ENCODE data around the gene STPG1.
"Not testable (repeated sequence)": the region's sequence is repeated elsewhere in the genome, so short reads cannot be mapped to it uniquely, and the experiment has no call there.

STPG1 gene

GRCh38 chr1:24451746-24452145 lies 38.2 kb upstream of the STPG1 start:
- H3K27ac ChIP-seq (ENCODE audit: low read length) = no peak overlapping the region
- no peak overlapping the region for H3K4me2 ChIP-seq (ENCODE audit: low read depth, low read length)
- no peaks in the 10 kb centered on the region for H3K36me3 ChIP-seq (replicated peaks; ENCODE audit: insufficient read depth, low read length)
- DNase-seq = no peak
- no peak overlapping the region for H2AFZ ChIP-seq (ENCODE audit: low read length)
- H3K79me2 ChIP-seq (ENCODE audit: low read length) = no peaks in the 10 kb centered on the region
- no peak overlapping the region for H3K4me3 ChIP-seq (ENCODE audit: low read length)
- TF ChIP-seq EZH2 (optimal IDR thresholded peaks at IDR 0.05; ENCODE audit: low read depth, low read length) = no peak
- no peak overlapping the region for H3K9ac ChIP-seq (ENCODE audit: low read length)
- H3K27me3 ChIP-seq (replicated peaks; ENCODE audit: insufficient read depth, low read length) = no peaks in the 10 kb centered on the region
- H4K20me1 ChIP-seq (ENCODE audit: insufficient read depth, low read length) = no peaks in the 10 kb centered on the region
- H3K9me2 ChIP-seq (replicated peaks; ENCODE audit: insufficient read depth, low read length) = no peaks in the 10 kb centered on the region
- no peaks in the 10 kb centered on the region for H3K4me1 ChIP-seq (ENCODE audit: low read length)
- H3K9me3 ChIP-seq (replicated peaks; ENCODE audit: insufficient read depth, low read length) = no peaks in the 10 kb centered on the region
- H3F3A ChIP-seq (ENCODE audit: insufficient read depth, low read length) = no peaks in the 10 kb centered on the region

GRCh38 chr1:24450857-24451397 lies 37.3 kb upstream of the STPG1 start:
- Histone ChIP-seq H3K4me3 (ENCODE audit: low read length) (no peak overlapping the region), H4K20me1 (ENCODE audit: insufficient read depth, low read length) (no peaks in the 10 kb centered on the region), H3K27ac (ENCODE audit: low read length) (no peak overlapping the region), H3F3A (ENCODE audit: insufficient read depth, low read length) (no peaks in the 10 kb centered on the region), H3K79me2 (ENCODE audit: low read length) (no peaks in the 10 kb centered on the region), H3K4me1 (ENCODE audit: low read length) (no peaks in the 10 kb centered on the region), H3K9me3 (replicated peaks; ENCODE audit: insufficient read depth, low read length) (no peaks in the 10 kb centered on the region), H3K27me3 (replicated peaks; ENCODE audit: insufficient read depth, low read length) (no peaks in the 10 kb centered on the region), H3K9ac (ENCODE audit: low read length) (no peak overlapping the region), H3K4me2 (ENCODE audit: low read depth, low read length) (no peak overlapping the region), H3K9me2 (replicated peaks; ENCODE audit: insufficient read depth, low read length) (no peaks in the 10 kb centered on the region), H2AFZ (ENCODE audit: low read length) (no peak overlapping the region), H3K36me3 (replicated peaks; ENCODE audit: insufficient read depth, low read length) (no peaks in the 10 kb centered on the region)
- TF ChIP-seq EZH2phosphoT487 (IDR thresholded peaks at IDR 0.05; ENCODE audit: low read length) (no peak), EZH2 (optimal IDR thresholded peaks at IDR 0.05; ENCODE audit: low read depth, low read length) (no peak), CTCF (IDR thresholded peaks at IDR 0.05; ENCODE audit: low read length) (no peak)
- DNase-seq = no peak

- Histone ChIP-seq H3K27ac (ENCODE audit: low read length) (no peak overlapping the region), H4K20me1 (ENCODE audit: insufficient read depth, low read length) (no peaks in the 10 kb centered on the region), H3K9me3 (replicated peaks; ENCODE audit: insufficient read depth, low read length) (no peaks in the 10 kb centered on the region), H3K27me3 (replicated peaks; ENCODE audit: insufficient read depth, low read length) (no peaks in the 10 kb centered on the region), H3K4me1 (ENCODE audit: low read length) (no peaks in the 10 kb centered on the region), H2AFZ (ENCODE audit: low read length) (no peak overlapping the region), H3K79me2 (ENCODE audit: low read length) (no peaks in the 10 kb centered on the region), H3K9me2 (replicated peaks; ENCODE audit: insufficient read depth, low read length) (no peaks in the 10 kb centered on the region), H3K9ac (ENCODE audit: low read length) (no peak overlapping the region), H3K4me3 (ENCODE audit: low read length) (no peak overlapping the region), H3K36me3 (replicated peaks; ENCODE audit: insufficient read depth, low read length) (no peaks in the 10 kb centered on the region), H3F3A (ENCODE audit: insufficient read depth, low read length) (no peaks in the 10 kb centered on the region), H3K4me2 (ENCODE audit: low read depth, low read length) (no peak overlapping the region)
- TF ChIP-seq EZH2phosphoT487 (IDR thresholded peaks at IDR 0.05; ENCODE audit: low read length) (no peak), CTCF (IDR thresholded peaks at IDR 0.05; ENCODE audit: low read length) (no peak), EZH2 (optimal IDR thresholded peaks at IDR 0.05; ENCODE audit: low read depth, low read length) (no peak)
- DNase-seq = no peak
Measured at GRCh38 chr1:24450316-24450715, 36.7 kb upstream of the STPG1 start.

GRCh38 chr1:24446446-24446845 lies 32.9 kb upstream of the STPG1 start:
- not testable (repeated sequence) for H4K20me1 ChIP-seq (ENCODE audit: insufficient read depth, low read length); H3K4me2 ChIP-seq (ENCODE audit: low read depth, low read length); H3F3A ChIP-seq (ENCODE audit: insufficient read depth, low read length); DNase-seq; H3K36me3 ChIP-seq (replicated peaks; ENCODE audit: insufficient read depth, low read length); H3K9me3 ChIP-seq (replicated peaks; ENCODE audit: insufficient read depth, low read length); H2AFZ ChIP-seq (ENCODE audit: low read length); H3K4me1 ChIP-seq (ENCODE audit: low read length); H3K9ac ChIP-seq (ENCODE audit: low read length); H3K4me3 ChIP-seq (ENCODE audit: low read length); H3K9me2 ChIP-seq (replicated peaks; ENCODE audit: insufficient read depth, low read length); H3K27me3 ChIP-seq (replicated peaks; ENCODE audit: insufficient read depth, low read length); H3K27ac ChIP-seq (ENCODE audit: low read length); H3K79me2 ChIP-seq (ENCODE audit: low read length)
